Fibroblast of the aortic adventitia (primary cell): ENCODE measurements around the gene SMIM28. TPM values are rescaled to one million over a fixed set of nuclear protein-coding genes. Genes with fewer than 3 reads are reported as not detected.
A peak's percentile ranks its signal among the peaks of the same experiment; 100 is the strongest.

Experiments
- DNase-seq: peaks from one replicate; pipeline ENCODE4 v3.0.0-alpha.2; 2010; ENCODE audit warnings: low read depth
- H3K4me3 ChIP-seq: 2 replicates; pipeline ENCODE4 v1.5.1; 2011; ENCODE audit warnings: low read depth, mild to moderate bottlenecking, control low read depth, low read length, moderate library complexity
- small RNA-seq: library from RNA; depleted of rRNA; stranded (forward); fragments of <200 nt; gene quantifications from one replicate; pipeline ENCODE3, GENCODE V24; 2012
- total RNA-seq: library from RNA; depleted of rRNA; stranded (reverse); fragments of >200 nt; gene quantifications from 2 replicates; pipeline ENCODE4 v1.2.3, GENCODE V29; 2012; ENCODE audit warnings: low replicate concordance
- TF ChIP-seq, protein P1 (sequence below): IDR thresholded peaks from 2 replicates; pipeline ENCODE4 v1.5.1; 2011; ENCODE audit warnings: mild to moderate bottlenecking, low read length, control low read depth, inconsistent platforms; ENCODE audit not compliant: insufficient read depth

Gene SMIM28
- total RNA-seq, 1 donor: not detected

DNA sequence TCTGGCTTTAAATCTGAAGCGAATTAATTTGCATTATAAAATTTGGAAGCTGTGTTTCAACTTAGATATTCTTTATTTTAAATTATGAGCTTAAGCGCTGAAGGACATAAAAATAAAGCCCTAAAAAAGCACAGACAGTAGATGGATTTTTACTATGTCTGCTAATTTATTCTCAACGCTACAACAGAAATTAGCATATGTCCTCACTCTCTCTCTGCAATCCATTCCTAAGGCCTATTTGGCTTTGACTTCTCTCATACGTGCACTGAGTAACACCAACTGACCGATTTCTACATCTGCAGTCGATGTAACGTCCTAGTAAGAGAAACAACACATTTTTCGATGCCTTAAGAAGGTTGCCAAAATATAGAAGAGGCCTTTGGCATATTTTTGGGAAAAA is 50.0 kb downstream of the SMIM28 start:
- DNase-seq: no peak
- TF ChIP-seq, protein P1, sequence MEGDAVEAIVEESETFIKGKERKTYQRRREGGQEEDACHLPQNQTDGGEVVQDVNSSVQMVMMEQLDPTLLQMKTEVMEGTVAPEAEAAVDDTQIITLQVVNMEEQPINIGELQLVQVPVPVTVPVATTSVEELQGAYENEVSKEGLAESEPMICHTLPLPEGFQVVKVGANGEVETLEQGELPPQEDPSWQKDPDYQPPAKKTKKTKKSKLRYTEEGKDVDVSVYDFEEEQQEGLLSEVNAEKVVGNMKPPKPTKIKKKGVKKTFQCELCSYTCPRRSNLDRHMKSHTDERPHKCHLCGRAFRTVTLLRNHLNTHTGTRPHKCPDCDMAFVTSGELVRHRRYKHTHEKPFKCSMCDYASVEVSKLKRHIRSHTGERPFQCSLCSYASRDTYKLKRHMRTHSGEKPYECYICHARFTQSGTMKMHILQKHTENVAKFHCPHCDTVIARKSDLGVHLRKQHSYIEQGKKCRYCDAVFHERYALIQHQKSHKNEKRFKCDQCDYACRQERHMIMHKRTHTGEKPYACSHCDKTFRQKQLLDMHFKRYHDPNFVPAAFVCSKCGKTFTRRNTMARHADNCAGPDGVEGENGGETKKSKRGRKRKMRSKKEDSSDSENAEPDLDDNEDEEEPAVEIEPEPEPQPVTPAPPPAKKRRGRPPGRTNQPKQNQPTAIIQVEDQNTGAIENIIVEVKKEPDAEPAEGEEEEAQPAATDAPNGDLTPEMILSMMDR: no peak
- H3K4me3 ChIP-seq: no peak overlapping the region

DNA sequence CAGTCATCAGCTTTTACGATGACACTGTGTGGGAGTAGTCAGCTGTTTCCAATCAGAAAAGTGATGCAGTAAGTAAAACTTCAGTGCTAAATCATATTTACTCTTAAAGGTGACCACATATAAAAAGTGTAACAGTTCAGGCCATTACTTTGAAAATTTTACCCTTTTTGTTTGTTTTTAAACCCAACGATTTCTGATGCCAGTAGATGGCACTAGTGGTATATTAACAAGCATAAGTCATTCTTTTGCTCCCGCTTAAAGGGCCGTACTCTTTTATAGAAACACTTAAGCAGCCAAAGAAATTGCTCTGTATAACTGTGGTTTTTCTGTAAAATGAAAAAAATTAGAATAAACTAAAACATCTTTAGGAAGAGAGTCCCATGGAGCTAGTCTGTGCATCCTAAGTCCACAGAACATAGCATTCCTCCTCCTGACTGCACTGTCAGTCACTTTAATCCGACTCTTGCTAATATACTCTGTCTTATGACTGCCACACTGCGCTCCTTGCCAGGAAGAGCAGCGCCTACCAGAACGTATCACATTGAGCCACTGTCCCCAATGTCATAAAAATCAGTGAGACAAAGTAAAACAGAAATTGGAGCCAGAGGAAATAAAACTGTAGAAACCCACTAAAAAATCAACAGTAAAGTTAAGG is 51.4 kb downstream of the SMIM28 start:
- TF ChIP-seq, protein P1: peak; percentile 61
- no peak overlapping the region for H3K4me3 ChIP-seq
- DNase-seq: peak; percentile 84

DNA sequence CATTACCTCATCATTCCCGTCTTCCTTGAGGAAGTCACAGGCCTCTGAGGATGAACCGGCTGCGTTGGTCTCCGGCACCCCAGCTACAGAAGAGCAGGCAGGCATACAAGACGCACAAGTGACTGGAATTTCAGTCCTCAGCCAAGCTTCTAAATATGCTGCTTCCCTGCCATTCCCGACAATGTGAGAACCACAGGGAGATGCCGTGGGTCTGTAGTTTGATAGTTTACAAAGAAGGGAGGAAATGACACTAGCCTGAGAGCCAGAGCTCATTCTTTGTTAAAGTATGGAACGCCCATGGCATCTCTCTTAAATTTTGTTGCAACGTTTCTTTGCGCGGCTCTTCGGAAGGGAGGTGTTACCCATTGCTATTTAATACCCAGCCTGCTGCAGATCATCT is 52.1 kb downstream of the SMIM28 start:
- DNase-seq: no peak
- TF ChIP-seq, protein P1: no peak

DNA sequence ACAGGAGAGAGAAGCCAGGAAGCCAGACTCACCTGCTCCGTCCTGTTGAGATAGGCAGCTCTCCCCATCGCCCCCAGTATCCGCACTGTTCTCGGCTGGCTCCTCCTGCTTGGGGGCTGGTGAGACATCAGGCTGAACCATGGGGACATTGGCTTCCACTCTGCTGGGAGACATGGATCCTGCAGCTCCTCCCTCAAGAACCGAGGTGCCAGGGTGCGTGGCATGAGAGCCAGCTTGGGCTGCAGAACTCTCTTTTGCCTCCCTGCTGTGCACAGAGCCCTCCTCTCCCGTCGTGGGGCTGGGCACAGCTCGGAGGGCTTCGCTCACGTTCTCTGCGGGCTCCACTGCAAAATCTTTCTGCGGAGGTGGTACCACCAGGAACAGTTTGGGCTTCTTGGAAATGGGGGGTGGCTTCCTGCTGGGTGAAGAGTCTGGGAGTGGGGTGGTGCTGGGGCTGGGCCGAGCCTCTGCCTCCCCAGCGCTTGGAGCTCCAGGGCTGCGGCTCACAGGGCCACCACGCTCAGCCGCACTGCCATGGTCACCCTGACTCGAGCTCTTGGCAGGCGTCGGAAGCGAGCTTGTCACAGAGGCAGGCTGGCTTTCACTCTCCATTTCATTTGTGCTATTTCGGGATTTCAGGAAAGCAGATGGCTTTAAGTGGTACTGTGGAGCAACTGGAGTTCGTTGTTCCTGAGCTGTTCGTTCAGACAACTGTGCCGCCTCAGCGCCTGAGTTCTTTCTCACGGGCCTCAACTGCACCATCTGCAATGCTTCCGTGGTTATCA is 52.8 kb downstream of the SMIM28 start:
- DNase-seq: no peak
- TF ChIP-seq, protein P1: no peak
- no peak overlapping the region for H3K4me3 ChIP-seq

More for the DNA sequence above, 52.1 kb downstream of the SMIM28 start:
- no peak overlapping the region for H3K4me3 ChIP-seq

DNA sequence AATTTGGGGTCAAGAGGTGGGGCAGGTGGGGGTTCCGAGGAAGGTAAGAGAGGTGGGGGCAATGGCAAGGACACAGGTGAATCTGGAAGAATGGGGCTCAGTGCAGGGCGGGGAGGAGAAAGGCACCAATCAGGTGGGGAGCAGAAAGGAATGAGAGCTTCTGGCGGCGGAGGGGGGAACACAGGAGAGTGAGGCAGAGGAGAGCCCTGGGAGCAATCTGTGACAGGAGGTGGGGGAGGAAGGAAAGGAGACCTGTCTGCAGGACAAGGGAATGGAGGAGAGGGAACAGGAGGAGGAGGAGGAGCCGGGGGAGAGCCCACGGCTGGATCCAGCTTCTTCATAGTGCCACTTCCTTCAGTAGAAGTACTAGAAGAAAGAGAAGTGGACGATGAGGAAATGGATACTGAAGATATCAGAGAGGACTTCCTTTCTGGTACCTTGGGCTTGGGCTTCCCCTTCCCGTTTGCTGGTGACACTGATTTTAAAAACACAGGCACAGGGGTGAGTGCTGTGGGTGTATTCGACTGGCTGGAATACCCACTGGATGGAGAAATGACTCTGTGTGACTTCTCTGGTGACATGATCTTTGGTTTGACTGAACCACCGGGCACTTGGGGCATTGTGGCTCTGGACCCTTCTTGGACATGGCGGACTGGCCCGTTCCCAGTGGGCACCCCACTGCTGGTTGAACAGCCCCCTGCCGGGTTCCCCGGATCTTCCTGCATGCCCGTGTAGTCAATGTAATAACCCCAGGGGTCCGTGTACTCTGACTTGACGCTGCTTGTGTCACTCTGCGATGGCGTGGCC is 53.8 kb downstream of the SMIM28 start:
- no peak for DNase-seq
- H3K4me3 ChIP-seq: no peak overlapping the region
- TF ChIP-seq, protein P1: no peak

DNA sequence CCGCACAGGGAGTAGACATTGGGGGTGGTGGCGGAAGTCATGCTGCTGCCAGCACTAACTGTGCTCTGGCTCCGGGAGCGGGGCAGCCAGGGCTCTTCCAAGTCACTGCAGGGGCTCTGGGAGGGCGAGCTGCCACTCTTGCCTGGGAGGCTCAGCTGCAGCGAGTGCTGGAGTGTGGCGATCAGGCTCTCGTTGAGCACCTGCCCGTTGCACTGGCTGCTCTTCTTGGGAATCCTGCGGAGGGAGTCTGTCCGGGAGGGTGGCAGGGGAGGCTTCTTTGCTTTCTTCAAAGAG is 54.3 kb downstream of the SMIM28 start:
- TF ChIP-seq, protein P1: no peak
- H3K4me3 ChIP-seq: no peak overlapping the region
- no peak for DNase-seq

Small RNAs within 50 kb of the gene (small RNA-seq; reads per million reads assigned to genes)
- not detected for gene AL031003.1

Other genes with a start within 250 kb of the SMIM28 start
- 0.08 and 0.09 TPM in 2 replicates for gene ARFGEF3, start 216.0 kb upstream of the SMIM28 start, total RNA-seq
- not detected in 2 replicates for gene PBOV1, start 159.4 kb upstream of the SMIM28 start, total RNA-seq
- 17.1 and 40.7 TPM in 2 replicates for gene HEBP2, start 26.3 kb downstream of the SMIM28 start, total RNA-seq
- gene NHSL1, start 121.6 kb downstream of the SMIM28 start, total RNA-seq: 7.9 and 17.8 TPM in 2 replicates